HepG2 (cell line): Measurements from ENCODE around the gene GSK3A. TPM values are rescaled to one million over a fixed set of nuclear protein-coding genes. Genes with fewer than 3 reads are reported as not detected.

Experiments
- AHR ChIP-seq: IDR thresholded peaks from 2 replicates; pipeline ENCODE4 v1.6.1; 2018; ENCODE audit warnings: missing genetic modification reagents, missing compliant biosample characterization
- ATF3 ChIP-seq: sonication (generic); formaldehyde crosslinking; IDR thresholded peaks from 2 replicates; pipeline ENCODE4 v1.4.0; 2020; ENCODE audit warnings: missing genetic modification reagents
- E2F1 ChIP-seq: sonication (generic); formaldehyde crosslinking; IDR thresholded peaks from 2 replicates; pipeline ENCODE4 v1.5.0; 2020; ENCODE audit warnings: missing genetic modification reagents
- MXD4 ChIP-seq: IDR thresholded peaks from 2 replicates; pipeline ENCODE4 v1.6.1; 2016; ENCODE audit warnings: mild to moderate bottlenecking, missing biosample characterization, missing genetic modification reagents
- PAF1 ChIP-seq: IDR thresholded peaks from 2 replicates; pipeline ENCODE4 v1.6.1; 2016; ENCODE audit warnings: missing genetic modification reagents, missing compliant biosample characterization
- POLR2G ChIP-seq: fragments of 200-400 bp; formaldehyde crosslinking; IDR thresholded peaks from 2 replicates; pipeline ENCODE4 v1.6.1; 2018; ENCODE audit warnings: mild to moderate bottlenecking, low read depth, low read length, moderate library complexity
- PRDM15 ChIP-seq: sonication (generic); formaldehyde crosslinking; IDR thresholded peaks from 2 replicates; pipeline ENCODE4 v1.4.0; 2020; ENCODE audit warnings: missing genetic modification reagents
- RBFOX2 ChIP-seq: fragments of 200-400 bp; formaldehyde crosslinking; IDR thresholded peaks from 2 replicates; pipeline ENCODE4 v1.6.1; 2017; ENCODE audit warnings: low read depth, mild to moderate bottlenecking, low read length
- SALL1 ChIP-seq: sonication (generic); formaldehyde crosslinking; IDR thresholded peaks from 2 replicates; pipeline ENCODE4 v1.8.0; 2022; ENCODE audit warnings: mild to moderate bottlenecking, missing genetic modification reagents
- SPEN ChIP-seq: sonication (generic); formaldehyde crosslinking; IDR thresholded peaks from 2 replicates; pipeline ENCODE4 v1.5.1; 2020; ENCODE audit warnings: low read depth, mild to moderate bottlenecking, missing genetic modification reagents
- THAP11 ChIP-seq: IDR thresholded peaks from 2 replicates; pipeline ENCODE4 v1.6.1; 2016; ENCODE audit warnings: missing biosample characterization, missing genetic modification reagents
- ZBTB2 ChIP-seq: sonication (generic); formaldehyde crosslinking; IDR thresholded peaks from 2 replicates; pipeline ENCODE4 v1.8.0; 2022; ENCODE audit warnings: low read depth, missing genetic modification reagents
- ZNF138 ChIP-seq: sonication (generic); formaldehyde crosslinking; IDR thresholded peaks from 2 replicates; pipeline ENCODE4 v1.5.0; 2020; ENCODE audit warnings: mild to moderate bottlenecking, low read depth, missing genetic modification reagents
- ZNF230 ChIP-seq: sonication (generic); formaldehyde crosslinking; IDR thresholded peaks from 2 replicates; pipeline ENCODE4 v1.4.0; 2020; ENCODE audit warnings: mild to moderate bottlenecking, missing genetic modification reagents
- ZNF354B ChIP-seq: sonication (generic); formaldehyde crosslinking; IDR thresholded peaks from 2 replicates; pipeline ENCODE4 v1.8.0; 2022; ENCODE audit warnings: mild to moderate bottlenecking, missing genetic modification reagents
- ZNF484 ChIP-seq: sonication (generic); formaldehyde crosslinking; IDR thresholded peaks from 2 replicates; pipeline ENCODE4 v1.5.1; 2020; ENCODE audit warnings: mild to moderate bottlenecking, low read depth, missing genetic modification reagents, borderline replicate concordance
- ZNF841 ChIP-seq: sonication (generic); formaldehyde crosslinking; IDR thresholded peaks from 2 replicates; pipeline ENCODE4 v1.8.1; 2023; ENCODE audit warnings: missing genetic modification reagents, borderline replicate concordance
- polyA plus RNA-seq, 8 experiments: library from polyadenylated mRNA; depleted of rRNA in 3 of 8; stranded (reverse) in 7 of 8; unstranded in 1 of 8; fragments of >200 nt; fragmentation: Illumina TruSeq in 4 of 8; extraction: Trizol in 4 of 8; gene quantifications; 2 replicates each; pipeline versions ENCODE4 v1.2.1 to v1.2.3, GENCODE V29; 2011 to 2016; ENCODE audit warnings: low read depth in 4 of 8, missing spikeins in 1 of 8, mixed read lengths in 1 of 8; ENCODE audit not compliant: insufficient read depth in 1 of 8
- total RNA-seq, 5 experiments: library from RNA; depleted of rRNA; stranded (reverse); fragments of >200 nt; fragmentation: Illumina TruSeq; extraction: Trizol; gene quantifications; 2 replicates each; pipeline ENCODE4 v1.2.3, GENCODE V29; 2016; ENCODE audit warnings: low read depth in 1 of 5
- TF ChIP-seq, protein P1 (sequence below): IDR thresholded peaks from 2 replicates; pipeline ENCODE4 v1.4.0; 2020; ENCODE audit warnings: mild to moderate bottlenecking, missing genetic modification reagents
- TF ChIP-seq, protein P2 (sequence below): sonication (generic); formaldehyde crosslinking; IDR thresholded peaks from 2 replicates; pipeline ENCODE4 v1.8.1; 2023; ENCODE audit warnings: missing genetic modification reagents, mild to moderate bottlenecking, borderline replicate concordance

Gene GSK3A
- total and polyA plus RNA-seq, 2 of the 13 experiments (the other 11 are each of a cell fraction or from before 2014, with no cell fraction given) = 16.9 to 52.5 TPM

GRCh38 chr19:42246922-42247639, 4.7 kb upstream of the GSK3A start (continued):
- TF ChIP-seq ZBTB2 (CRISPR knock-in tag) (no peak; the same call in 1 of the 2 replicates), ZNF230 (CRISPR knock-in tag) (no peak), SPEN (CRISPR knock-in tag) (no peak), ZNF841 (CRISPR knock-in tag) (no peak), E2F1 (CRISPR knock-in tag) (no peak), RBFOX2 (peak; percentile 54; the same call in 1 of the 2 replicates), ATF3 (CRISPR knock-in tag) (no peak), MXD4 (CRISPR knock-in tag) (no peak), ZNF138 (CRISPR knock-in tag) (no peak), ZNF484 (no peak), AHR (CRISPR knock-in tag) (no peak), POLR2G (peak; percentile 63), PRDM15 (no peak), THAP11 (peak; percentile 33; the same call in 1 of the 2 replicates), SALL1 (CRISPR knock-in tag) (no peak), PAF1 (CRISPR knock-in tag) (no peak; the same call in 1 of the 2 replicates), ZNF354B (CRISPR knock-in tag) (no peak)
- TF ChIP-seq, protein P1, sequence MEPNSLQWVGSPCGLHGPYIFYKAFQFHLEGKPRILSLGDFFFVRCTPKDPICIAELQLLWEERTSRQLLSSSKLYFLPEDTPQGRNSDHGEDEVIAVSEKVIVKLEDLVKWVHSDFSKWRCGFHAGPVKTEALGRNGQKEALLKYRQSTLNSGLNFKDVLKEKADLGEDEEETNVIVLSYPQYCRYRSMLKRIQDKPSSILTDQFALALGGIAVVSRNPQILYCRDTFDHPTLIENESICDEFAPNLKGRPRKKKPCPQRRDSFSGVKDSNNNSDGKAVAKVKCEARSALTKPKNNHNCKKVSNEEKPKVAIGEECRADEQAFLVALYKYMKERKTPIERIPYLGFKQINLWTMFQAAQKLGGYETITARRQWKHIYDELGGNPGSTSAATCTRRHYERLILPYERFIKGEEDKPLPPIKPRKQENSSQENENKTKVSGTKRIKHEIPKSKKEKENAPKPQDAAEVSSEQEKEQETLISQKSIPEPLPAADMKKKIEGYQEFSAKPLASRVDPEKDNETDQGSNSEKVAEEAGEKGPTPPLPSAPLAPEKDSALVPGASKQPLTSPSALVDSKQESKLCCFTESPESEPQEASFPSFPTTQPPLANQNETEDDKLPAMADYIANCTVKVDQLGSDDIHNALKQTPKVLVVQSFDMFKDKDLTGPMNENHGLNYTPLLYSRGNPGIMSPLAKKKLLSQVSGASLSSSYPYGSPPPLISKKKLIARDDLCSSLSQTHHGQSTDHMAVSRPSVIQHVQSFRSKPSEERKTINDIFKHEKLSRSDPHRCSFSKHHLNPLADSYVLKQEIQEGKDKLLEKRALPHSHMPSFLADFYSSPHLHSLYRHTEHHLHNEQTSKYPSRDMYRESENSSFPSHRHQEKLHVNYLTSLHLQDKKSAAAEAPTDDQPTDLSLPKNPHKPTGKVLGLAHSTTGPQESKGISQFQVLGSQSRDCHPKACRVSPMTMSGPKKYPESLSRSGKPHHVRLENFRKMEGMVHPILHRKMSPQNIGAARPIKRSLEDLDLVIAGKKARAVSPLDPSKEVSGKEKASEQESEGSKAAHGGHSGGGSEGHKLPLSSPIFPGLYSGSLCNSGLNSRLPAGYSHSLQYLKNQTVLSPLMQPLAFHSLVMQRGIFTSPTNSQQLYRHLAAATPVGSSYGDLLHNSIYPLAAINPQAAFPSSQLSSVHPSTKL (CRISPR knock-in tag) = no peak
- TF ChIP-seq, protein P2, sequence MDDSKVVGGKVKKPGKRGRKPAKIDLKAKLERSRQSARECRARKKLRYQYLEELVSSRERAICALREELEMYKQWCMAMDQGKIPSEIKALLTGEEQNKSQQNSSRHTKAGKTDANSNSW (CRISPR knock-in tag) = no peak
